Body of pancreas (tissue), 4 donors: Measurements from ENCODE around the gene FBLN2.

Experiments
- CTCF ChIP-seq, 7 experiments: fragments of 450-650 bp in 4 of 7; fragments of 200-600 bp in 3 of 7; sonication (generic) in 3 of 7; IDR thresholded peaks; one replicate each; pipeline ENCODE4 v1.5.1; 2016 to 2019; ENCODE audit warnings: antibody characterized with exemption in 7 of 7
- POLR2A ChIP-seq, 3 donors: fragments of 450-650 bp; IDR thresholded peaks; one replicate each; pipeline ENCODE4 v1.6.1; 2016; ENCODE audit warnings: antibody characterized with exemption in 3 of 3, mild to moderate bottlenecking in 2 of 3

GRCh38 chr3:13607821-13608597 lies 59.1 kb downstream of the FBLN2 start:
- TF ChIP-seq CTCF (IDR thresholded peaks at IDR 0.05) (no peak), POLR2A (IDR thresholded peaks at IDR 0.05) (no peak)
